GM12878 (cell line): ENCODE measurements around the gene SYNJ2BP.

ENCODE experiments used
- CHD2 ChIP-seq: IDR thresholded peaks from 2 replicates; pipeline ENCODE4 v1.6.1; 2011; ENCODE audit warnings: low read depth, low read length, improper control_type of control experiment, borderline replicate concordance
- HCFC1 ChIP-seq: fragments of 150-350 bp; IDR thresholded peaks from 2 replicates; pipeline ENCODE4 v1.6.1; 2014; ENCODE audit warnings: low read length
- NBN ChIP-seq: fragments of 450-650 bp; IDR thresholded peaks from 2 replicates; pipeline ENCODE4 v1.6.1; 2016
- NR2C2 ChIP-seq: IDR thresholded peaks from 2 replicates; pipeline ENCODE4 v1.6.1; 2011; ENCODE audit warnings: borderline replicate concordance, low read depth; ENCODE audit not compliant: control insufficient read depth, insufficient read length
- NRF1 ChIP-seq: conservative IDR thresholded peaks from 2 replicates; pipeline ENCODE4 v1.6.1; 2011; ENCODE audit warnings: mild to moderate bottlenecking, low read depth, low read length, improper control_type of control experiment
- USF1 ChIP-seq: IDR thresholded peaks from 2 replicates; pipeline ENCODE4 v1.6.1; 2011; ENCODE audit warnings: borderline replicate concordance, low read depth, mild to moderate bottlenecking, moderate library complexity, mixed read lengths, low read length; ENCODE audit not compliant: insufficient read depth; ENCODE audit errors: extremely low read length

DNA sequence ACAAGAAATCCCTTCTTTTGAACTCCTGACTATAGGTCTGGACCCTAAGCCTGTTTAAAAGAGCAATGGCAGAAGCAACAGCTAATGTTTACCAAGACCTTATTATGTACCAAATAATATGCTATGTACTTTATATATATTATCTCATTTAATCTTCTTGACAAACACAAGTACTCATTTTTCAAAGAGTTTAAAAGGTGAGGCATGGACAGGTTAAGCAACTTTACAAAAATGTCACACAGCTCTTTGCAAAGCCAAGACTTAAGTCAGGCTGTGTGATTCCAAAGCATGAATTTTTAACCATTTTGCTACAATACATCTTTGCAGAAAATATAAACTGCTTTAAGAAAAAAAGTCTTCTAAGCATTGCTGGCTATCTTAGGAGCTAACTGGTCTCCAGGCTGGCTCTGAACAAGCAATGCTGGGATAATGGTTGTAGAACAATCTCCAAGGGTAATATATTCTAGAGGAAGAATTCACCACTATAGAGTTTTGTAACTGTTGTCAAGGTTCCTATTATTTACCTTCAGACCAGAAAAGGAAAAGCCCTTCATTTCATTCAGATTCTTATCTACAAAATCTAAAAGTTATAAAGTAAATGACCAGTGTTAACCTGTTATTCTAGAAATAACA lies 22.1 kb downstream of the SYNJ2BP start:
- TF ChIP-seq HCFC1 (no peak), NRF1 (no peak), USF1 (no peak), NR2C2 (no peak), NBN (no peak), CHD2 (no peak)
